Activated naive CD4-positive, alpha-beta T cell treated with Interleukin-2 at 50 U/mL for 16 hours (primary cell): ENCODE measurements around the gene ADM2.

Experiments
- DNase-seq: peaks from one replicate; pipeline ENCODE4 v3.0.0-alpha.2; 2020

Gene ADM2

DNA sequence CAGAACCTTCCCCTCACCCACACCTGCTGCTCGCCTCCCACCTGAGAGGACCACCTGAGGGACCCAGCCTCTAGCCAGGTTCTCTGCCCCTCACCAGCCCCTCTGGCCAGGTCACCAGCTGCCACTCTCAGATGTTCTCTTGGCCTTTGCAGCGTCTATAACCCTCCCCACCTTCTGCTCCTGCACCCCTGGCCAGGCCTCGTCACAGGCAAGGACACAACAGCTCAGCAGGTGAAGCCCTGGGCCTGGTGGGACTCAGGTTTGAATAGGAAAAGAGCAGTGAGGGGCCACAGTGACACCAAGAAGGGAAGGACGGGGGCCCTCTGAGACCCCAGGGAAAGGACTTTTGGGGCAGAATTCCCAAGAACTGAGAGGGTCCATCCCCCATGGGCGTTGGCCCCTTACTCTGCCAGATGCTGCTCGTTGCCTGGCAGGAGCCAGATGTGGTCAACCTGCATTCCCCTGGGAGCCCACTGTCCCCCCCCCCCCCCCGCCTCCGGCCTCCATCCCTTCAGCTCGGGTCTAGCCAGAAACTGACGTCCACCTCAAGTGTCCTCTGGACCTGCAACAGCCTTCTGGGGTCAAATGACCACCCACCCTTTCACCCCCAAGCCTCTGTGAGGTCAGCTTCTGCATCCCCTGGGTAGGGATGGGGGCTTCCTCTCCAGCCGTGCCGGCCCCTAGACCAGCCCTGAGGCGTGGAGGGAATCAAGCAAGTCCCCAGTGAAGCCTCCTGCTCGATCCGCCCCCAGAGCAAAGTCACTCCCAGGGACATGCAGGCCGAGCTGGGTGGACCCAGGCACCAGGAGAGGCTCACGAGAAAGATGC, 35.2 kb upstream of the ADM2 start:
- DNase-seq, result no peak

DNA sequence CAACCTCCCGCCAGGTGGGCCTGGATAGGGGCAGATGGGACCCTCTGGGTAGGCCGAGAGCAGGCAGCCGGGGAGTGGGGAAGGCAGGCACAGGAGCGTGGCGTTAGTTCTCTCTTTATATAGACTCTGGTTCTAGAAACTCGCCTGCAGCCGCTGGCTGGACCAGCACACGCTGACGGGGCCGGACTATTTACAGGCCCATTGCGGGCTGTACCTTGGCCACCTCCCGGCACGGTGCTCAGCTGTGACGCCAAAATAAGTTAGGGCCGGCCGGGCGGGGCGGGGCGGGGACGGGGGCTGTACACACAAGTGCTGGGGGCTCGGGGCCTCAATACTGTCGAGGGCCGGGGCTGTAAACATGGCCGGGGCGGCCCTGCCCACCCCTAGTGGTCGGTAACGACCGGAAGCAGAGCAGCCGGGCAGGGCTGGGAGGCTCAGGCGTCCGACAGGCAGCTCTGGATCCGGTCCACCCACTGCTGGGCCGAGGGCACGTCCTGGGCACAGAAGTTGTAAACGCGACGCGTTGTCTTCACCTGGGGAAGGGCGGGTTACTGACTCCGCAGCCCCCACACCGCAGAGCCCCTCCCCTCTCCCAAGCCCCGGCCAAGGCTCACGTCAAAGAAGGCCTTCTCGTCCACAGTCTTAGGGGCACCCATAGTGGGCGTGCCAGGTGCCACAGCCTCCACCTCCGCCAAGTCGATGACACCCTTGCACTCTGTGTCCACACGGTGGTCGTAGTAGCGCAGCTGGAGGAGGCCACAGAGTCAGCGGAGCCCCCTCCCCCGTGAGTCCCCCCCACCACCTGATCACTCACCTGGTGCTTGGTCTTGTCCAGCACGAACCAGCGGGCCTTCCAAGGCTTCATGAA, 34.4 kb upstream of the ADM2 start:
- DNase-seq, result no peak

DNA sequence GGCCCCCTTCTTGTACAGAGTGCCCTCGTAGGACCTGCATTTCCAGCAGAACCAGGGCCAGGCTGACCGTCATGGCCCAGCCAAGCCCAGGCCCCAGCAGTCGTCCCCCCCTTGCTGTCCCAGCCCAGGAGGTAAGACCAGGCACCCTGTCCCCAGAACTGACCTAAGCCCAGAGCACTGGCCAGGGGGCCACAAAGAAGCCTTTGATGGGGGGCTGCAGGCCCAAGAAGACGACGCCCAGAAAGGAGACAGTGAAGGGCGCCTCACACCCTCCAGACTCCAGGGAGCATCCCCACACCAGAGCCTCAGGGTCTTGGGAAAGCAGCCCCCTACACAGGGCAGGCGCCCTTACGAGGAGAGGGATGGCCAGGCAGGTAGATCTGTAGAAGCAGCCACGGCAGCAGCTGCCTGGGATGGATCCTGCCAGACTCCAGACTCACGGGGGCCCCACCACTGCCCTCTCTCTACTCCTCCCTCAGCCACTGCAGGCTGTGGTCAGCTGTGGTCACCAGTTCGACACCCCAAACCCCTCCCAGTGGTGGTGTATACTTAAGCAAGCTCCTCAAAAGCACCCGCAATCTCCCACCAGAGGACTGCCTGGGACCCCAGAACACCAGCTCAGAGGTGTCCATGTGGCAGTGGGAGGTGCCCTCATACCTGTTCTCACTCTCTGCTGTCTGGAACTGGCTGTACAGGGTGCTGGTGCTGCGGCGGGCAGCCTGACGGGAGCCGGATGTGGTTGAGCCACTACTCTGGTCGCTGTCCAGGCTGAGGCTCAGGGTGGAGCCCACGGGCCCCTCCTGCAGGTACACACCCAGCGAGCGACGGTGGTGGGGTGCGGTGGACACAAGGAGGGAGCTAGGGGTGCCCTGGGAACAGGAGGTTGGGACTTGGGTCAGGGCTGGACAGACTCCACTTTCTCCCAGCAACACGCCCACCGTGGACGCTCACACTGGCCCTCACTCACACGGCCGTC, 33.5 kb upstream of the ADM2 start:
- no peak for DNase-seq

DNA sequence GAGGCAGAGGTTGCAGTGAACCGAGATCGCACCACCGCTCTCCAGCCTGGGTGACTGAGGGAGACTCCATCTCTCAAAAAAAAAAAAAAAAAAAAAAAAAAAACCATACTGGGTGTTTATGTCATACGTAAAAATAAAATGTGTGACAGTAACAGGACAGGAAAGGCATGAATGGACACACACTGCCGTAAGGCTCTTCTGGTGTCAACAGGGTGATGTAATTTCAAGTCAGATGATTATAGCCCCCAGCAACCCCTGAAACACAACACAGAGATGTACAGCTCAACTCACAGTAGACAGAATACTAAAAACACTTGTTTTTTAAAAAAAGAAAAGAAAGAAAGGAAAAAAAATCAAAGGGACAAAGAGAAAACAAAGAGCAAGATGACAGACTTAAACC, 28.7 kb upstream of the ADM2 start:
- no peak for DNase-seq

DNA sequence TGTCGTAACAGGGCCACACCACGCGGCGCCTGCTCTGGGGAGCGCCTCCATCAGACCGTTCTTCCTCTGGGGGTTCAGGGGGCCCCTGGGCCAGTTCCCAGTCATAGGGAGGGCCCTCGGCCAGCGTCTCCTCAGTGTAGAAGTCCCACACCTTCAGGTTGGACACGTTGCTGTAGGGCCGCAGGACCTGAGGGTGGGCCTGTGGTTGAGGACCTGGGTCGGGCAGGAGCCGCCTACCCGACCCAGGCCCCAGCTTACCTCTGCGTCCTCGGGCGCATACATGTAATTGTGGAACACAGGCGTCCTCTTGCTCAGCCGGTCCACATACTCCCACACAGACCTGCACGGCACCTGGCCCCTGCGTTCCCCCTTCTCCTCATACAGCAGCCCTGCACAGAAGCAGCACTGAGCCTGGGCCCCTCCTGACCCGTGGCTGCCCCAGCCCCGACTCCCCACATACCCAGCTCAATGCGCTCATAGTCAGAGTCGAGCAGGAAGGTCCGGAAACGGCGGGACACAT, 26.7 kb upstream of the ADM2 start:
- no peak for DNase-seq

DNA sequence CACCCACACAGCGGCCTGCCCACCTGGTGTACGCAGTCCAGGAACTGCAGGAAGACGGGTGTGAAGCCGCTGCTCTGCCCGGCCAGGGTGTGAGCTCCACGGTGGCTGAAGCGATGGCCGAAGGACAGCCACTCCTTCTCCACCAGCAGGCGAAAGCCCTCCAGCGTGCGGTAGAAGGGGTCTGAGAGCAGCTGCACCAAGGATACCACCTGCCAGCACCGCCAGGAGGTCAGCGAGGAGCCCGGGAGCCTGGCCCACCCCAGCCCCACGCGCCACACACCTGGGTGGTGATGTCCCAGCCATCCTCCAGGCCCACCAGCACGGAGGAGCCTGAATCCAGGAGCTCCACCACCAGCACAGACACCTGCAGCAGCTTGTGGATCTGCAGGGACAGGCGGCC, 26.1 kb upstream of the ADM2 start:
- no peak for DNase-seq

DNA sequence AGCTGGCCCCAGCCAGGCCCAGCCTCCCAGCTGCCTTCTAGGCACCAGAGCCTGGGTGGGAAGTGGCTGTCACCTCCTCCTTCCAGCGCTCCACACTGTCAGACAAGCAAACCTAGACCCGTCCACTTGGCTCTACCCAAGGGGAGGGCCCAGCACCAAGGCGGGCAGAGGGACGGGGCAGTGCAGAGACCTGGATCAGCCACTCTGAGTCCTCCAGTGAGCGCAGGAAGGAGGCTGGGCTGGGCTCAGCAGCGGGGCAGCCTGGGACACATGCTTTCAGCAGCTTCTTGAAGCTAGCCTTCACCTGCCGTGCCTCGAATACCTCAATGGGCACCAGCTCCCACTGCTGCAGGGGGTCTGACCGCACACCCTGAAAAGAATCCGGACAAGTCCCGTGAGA, 25.3 kb upstream of the ADM2 start:
- DNase-seq, result no peak

DNA sequence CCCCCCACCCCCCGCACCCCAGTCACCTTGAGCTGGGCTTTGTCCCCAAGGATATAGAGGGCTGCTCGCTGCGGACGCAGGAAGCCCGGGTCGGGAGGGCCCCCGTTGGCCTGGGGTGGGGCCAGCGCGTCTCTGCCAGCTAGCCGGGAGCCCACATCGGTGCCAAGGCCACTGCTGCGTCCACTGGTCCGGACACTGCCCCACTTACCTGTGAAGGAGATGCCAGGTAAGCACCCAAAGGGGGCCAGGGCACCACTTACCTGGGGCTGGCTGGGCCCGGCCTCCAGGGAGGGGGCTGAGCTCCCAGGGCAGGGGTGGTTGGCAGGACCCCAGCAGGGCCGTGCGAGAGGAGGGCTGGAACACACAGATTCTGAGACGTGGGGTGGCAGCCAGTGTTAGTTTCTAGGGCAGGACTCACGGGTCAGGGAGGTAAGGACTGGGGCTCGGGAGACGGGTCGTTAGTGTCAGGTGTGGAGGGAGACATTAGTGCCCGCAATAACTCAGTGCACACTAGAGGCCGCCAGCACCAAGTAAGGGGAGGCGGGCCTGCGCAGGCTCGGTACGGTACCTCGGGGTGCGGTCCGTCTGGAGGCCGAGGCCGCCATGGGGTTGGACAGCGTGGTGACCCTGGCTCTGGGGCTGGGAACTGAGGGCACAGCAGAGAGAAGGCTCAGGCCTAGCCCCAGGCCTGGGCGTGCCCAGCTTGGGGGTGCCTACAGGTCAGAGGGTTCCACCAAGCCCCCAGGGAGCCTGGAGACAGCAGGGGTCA, 24.7 kb upstream of the ADM2 start:
- no peak for DNase-seq

DNA sequence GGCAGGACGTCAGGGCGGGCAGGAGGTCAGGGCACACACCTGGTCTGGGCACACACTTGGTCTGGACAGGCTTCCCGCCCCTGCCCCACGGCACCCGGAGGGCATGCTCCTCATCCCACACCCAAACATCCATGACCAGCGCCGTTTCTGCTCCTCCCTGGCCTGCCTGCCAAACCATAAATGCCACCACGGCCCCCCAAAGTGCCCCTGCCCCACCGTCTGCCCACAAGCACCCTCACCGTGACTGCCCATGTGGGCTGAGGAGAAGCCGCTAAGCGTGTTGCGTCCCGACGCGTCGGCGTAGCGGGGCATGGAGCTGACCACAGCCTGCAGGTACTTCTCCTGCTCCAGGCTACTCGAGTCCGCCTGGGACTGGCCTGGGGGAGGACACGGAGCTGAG, 22.3 kb upstream of the ADM2 start:
- no peak for DNase-seq

DNA sequence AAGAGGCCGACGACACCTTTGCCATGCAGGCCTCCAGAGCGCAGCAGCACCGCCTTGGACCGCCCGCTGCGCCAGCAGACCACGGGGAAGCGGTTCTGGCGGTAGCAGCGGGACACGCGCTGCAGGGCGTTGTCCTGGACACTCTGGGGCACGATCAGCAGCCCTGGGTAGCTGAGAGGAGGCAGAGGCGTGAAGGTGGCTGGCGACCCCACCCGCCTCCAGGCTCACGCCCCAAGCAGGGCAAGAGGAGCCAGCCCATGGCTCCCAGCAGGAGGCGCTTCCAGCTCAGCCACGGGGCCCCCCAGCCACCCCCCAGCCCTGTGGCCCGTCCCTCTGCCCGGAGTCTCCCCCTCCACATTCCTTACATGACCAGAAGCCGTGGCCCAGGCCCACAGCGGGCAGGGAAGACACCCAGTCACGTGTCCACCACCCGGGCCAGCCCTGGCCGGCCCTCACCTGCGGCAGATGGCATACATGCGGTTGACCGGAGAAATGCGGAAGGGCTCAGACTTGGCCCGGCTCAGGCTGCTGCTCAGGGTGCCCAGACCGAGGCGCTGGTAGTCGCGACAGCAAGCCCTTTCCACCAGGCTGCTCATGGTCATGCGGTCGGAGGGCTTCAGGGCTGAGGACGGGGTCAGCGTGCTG, 21.7 kb upstream of the ADM2 start:
- DNase-seq, result no peak

DNA sequence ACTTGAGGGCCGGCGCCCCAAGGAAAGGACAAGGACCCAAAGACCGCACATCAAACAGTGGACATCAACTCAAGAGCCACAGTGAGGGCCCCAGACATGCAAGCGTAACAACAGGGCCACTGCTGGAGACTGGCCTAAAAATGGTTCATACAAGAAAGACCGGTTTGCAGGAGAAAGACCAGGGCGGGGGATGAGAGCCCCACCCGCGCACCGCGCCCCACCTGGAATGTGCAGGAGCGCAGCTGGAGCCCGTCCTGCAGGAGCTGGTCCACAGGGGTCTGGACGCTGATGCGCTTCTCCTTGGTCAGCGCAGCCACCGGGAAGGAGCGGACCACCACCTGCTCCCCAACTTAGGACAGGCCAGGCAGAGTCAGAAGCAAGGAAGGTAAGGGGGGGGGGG, 20.4 kb upstream of the ADM2 start:
- DNase-seq, result no peak

DNA sequence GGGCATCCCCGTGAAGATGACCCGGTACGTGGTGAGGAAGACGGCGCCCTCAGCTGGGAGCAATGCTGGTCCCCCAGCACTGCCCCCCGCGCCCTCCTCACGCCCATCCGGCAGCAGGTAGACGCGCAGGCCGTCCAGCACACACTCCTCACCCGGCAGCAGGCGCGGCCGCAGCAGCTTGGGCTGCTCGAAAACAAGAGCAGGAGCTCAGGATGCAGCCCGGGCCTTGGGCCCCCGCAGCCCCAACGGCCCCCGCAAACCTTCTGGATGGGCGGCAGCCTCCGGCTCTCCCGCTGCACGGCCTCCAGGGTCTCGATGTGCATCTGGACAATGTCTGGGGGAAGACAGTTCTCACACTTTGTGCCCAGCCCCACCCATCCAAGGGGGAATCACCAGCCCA, 19.8 kb upstream of the ADM2 start:
- DNase-seq, result no peak

DNA sequence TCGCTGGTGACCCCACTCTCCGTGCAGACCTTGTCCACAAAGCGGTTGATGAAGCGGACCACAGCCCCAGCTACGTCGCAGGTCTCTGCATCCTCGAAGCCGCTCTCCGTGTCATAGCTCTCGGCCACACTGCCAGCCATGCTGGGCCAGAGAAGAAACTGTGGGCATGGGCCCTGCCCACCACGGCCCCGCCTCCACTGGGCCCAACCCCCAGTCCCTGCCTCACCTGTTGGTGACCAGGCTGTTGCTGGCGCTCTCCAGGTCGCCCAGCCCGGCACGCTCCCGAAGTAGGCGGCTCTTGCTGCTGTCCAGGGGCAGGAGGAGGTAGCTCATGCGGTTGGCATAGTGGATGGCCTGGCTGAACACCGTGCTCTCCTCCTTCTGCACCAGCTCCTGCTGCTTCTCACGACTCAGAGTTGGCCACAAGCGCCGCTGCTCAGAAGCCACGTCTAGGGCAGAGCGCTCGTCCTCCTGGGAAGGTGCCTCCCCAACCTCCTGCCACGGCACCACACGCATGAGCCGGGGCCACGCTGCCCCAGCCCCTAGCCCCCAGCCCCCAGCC, 19.3 kb upstream of the ADM2 start:
- DNase-seq, result no peak

DNA sequence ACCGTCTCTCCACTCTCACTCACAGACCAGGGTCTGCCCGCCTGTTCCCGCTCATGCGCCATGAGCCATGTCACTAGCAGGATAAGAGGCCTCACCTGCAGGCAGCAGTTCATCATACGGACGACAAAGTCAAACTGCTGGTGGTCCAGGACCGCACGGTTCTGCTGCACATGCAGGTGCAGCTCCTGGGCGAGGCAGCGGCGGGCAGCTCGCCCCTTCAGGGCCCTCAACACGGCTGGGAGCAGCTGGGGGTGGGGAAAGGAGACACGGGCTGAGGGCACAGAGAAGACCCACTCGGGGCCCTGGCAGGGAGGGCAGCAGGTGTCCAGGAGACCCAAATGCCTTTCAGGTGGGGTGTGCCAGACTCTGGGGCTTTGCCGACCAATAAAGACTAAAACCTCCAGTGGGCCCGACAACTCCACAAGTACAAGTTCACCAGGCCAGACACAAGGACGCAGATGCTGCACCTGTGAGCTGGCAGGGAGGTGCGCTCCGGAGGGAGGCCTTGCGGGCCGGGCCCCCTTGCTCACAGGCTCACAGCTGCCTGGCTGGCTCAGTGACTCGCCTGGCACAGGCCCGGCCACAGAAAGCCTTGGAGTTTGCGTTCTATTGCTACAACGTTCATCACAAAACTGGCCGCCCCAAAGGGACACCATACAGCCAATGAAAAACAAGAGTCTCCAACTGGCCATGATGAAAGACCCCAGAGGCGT, 18.0 kb upstream of the ADM2 start:
- no peak for DNase-seq

DNA sequence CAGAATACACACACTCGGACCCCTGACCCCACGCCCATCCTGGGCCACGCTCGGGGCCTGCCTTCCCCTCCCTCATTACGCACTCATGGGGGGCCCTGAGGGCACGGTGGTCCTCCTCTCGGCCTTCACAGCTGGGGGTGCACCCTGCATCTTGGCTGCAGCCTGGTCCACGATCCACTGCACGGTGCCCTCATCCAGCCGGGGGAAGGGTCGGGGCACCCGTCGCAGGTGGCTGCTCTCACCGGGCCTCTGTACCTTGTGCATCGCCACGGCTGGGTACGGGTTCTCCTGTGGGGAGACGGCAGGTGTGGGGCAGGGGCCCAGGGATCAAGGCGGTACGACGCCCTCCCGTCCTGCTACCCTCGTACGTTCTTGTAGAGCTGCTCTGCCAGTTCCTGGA, 16.9 kb upstream of the ADM2 start:
- DNase-seq, result no peak

DNA sequence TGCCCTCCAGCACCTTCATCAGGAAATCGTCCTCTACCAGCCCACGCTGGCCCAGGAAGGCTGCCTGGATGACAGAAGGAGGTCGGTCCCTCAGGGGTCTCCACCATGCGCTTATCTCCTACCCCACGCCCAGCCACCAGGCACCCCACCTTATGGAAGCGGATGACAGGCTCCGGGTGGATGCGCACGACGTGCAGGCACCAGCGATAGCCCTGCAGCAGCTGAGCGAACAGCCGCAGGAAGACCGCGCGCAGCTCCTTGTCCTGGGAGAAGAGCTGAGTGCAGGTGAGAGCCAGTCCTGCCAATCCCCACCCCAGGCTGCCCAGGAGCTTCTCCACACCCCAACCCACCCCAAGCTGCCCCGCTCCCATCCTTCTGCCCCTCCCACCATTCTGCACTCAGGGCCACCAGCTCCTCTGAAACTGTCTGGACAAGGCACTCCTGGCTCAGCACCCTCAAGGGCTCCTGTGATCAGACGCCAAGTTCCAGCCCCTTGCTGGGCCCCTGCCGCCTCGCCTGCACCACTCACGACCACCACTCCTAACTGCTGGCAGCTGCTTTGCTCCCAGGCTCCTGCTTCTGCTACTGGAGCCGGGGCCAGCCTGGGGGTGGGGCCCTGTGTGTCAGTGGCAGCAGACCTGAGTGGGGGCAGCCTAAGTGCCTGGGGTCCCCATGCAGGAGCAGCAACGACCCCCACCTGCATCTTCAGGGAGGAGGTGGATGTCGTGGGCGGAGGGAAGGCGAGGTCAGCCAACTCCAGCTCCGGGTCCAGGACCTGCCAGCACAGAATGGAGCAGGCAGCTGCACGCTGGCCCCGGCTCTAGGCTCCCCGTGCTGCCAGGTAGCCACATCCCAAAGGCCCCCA, 16.0 kb upstream of the ADM2 start:
- DNase-seq, result no peak

DNA sequence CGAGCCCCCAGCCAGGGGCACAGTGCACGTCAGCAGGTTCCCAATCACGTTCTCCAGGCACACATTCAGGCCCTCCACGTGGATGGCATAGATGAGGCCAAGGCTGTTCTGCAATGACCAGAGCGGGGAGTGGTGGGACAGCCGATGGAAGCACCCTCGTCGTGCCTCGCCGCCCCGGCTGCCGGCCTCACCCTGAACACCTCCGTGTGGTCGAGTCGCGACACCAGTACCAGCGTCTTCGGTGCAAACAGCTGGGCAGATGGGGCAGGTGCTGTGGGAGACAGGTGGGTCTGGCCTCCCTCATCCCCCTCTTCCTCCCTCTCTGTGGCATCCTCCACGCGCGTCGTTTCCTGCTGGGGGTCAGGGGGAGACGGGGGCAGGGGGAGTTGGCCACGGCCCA, 14.0 kb upstream of the ADM2 start:
- no peak for DNase-seq

DNA sequence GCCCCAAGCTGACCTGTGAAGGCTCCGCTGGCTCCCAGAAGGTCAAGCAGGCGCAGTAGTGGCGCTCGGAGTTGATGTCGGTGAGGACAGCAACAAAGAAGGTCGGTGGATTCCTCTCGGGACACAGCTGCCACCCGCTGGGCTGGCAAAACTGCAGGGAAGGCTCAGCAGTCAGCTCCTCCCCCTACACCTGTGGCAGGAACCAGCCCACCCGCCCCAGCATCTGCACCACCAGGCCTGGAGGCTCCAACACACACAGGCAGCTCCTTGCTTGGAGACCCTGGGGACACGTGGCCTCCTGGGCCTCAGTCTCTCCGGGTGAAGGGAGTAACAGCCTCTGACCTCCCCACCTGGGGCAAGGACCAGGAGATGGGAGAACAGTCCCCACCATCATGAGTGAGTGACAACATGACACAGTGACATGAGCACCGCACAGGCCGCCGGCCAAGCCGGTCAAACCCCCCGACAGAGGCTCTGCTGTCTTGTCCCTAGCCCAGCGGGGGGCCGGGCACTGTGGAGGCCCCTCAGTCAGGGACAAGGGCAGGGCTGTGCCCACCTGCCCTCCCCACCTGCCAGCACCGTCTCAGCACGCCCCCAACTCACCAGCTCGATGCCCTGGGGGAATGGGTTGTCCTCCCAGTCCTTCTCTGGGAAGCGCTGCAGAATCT, 13.4 kb upstream of the ADM2 start:
- no peak for DNase-seq

DNA sequence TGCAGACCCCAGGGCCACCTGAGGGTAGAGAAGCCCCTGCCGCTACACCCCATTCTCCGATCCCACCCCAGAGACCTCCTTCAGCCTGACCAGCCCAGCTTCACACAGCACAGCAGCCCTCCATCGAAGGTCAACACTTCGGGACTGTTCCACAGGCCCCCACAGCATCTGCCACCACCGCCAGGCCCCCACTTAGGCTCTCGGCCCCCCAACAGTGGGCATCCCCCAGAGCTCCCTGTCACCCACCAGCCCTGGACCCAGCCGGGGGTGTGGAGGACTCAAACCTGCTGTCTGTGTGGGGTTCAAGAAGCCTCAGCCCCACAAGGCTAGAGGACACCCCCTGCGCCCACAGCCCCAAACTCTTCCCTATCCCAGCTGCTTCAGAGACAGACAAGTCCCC, 12.7 kb upstream of the ADM2 start:
- DNase-seq, result no peak
